Islet precursor cell (in vitro differentiated cells): ENCODE measurements around the gene LZTFL1.
"Not testable (repeated sequence)": the region's sequence is repeated elsewhere in the genome, so short reads cannot be mapped to it uniquely, and the experiment has no call there.

Experiments used
- DNase-seq: peaks from one replicate; pipeline ENCODE4 v3.0.0-alpha.2; 2018

Gene LZTFL1

GRCh38 chr3:45864760-45865519, 23.0 kb upstream of the LZTFL1 start:
- no peak for DNase-seq

GRCh38 chr3:45861043-45861719, 19.3 kb upstream of the LZTFL1 start:
- no peak for DNase-seq

- DNase-seq, result no peak
Observed at GRCh38 chr3:45860481-45860880, 18.6 kb upstream of the LZTFL1 start.

GRCh38 chr3:45858809-45859543, 17.1 kb upstream of the LZTFL1 start:
- no peak for DNase-seq

GRCh38 chr3:45857024-45857423, 15.1 kb upstream of the LZTFL1 start:
- DNase-seq, result not testable (repeated sequence)

GRCh38 chr3:45856323-45856722, 14.4 kb upstream of the LZTFL1 start:
- not testable (repeated sequence) for DNase-seq

- no peak for DNase-seq
Observed at GRCh38 chr3:45852828-45853227, 10.9 kb upstream of the LZTFL1 start.

- no peak for DNase-seq
Observed at GRCh38 chr3:45848392-45848791, 6.5 kb upstream of the LZTFL1 start.

- no peak for DNase-seq
Observed at GRCh38 chr3:45844616-45845015, 2.7 kb upstream of the LZTFL1 start.

GRCh38 chr3:45842851-45843625, 1.1 kb upstream of the LZTFL1 start:
- no peak for DNase-seq

- peak; percentile 56 for DNase-seq
Observed at GRCh38 chr3:45841420-45841756, 531 bp downstream of the LZTFL1 start.

GRCh38 chr3:45838466-45838865, 3.5 kb downstream of the LZTFL1 start:
- DNase-seq, result no peak

- DNase-seq, result no peak
Observed at GRCh38 chr3:45832699-45833098, 9.2 kb downstream of the LZTFL1 start.

GRCh38 chr3:45830121-45830520, 11.8 kb downstream of the LZTFL1 start:
- no peak for DNase-seq

- no peak for DNase-seq
Observed at GRCh38 chr3:45826908-45827307, 15.0 kb downstream of the LZTFL1 start.

GRCh38 chr3:45826321-45826720, 15.6 kb downstream of the LZTFL1 start:
- DNase-seq, result no peak

GRCh38 chr3:45821127-45821526, 20.8 kb downstream of the LZTFL1 start:
- DNase-seq, result peak; percentile 2

GRCh38 chr3:45819543-45819942, 22.4 kb downstream of the LZTFL1 start:
- DNase-seq, result peak; percentile 29

- DNase-seq, result peak; percentile 63
Observed at GRCh38 chr3:45817831-45818522, 23.9 kb downstream of the LZTFL1 start.

- peak; percentile 51 for DNase-seq
Observed at GRCh38 chr3:45816544-45816943, 25.4 kb downstream of the LZTFL1 start.

- DNase-seq, result peak; percentile 13
Observed at GRCh38 chr3:45814322-45814721, 27.6 kb downstream of the LZTFL1 start.
